GM12891 (cell line): ENCODE measurements around the gene INPP5B.

Experiments
- PAX5 ChIP-seq: IDR thresholded peaks from 2 replicates; pipeline ENCODE4 v1.6.1; 2011; ENCODE audit warnings: low read length, moderate library complexity, mild to moderate bottlenecking; ENCODE audit not compliant: insufficient read depth, severe bottlenecking
- POLR2A ChIP-seq: IDR thresholded peaks from 2 replicates; pipeline ENCODE4 v1.6.1; 2011; ENCODE audit warnings: low read depth, low read length, control low read depth
- POLR2AphosphoS5 ChIP-seq: IDR thresholded peaks from 2 replicates; pipeline ENCODE4 v1.6.1; 2011; ENCODE audit warnings: low read depth, low read length, control low read depth
- SPI1 ChIP-seq: IDR thresholded peaks from 2 replicates; pipeline ENCODE4 v1.6.1; 2011; ENCODE audit warnings: low read depth, low read length, control low read depth
- TAF1 ChIP-seq: IDR thresholded peaks from 2 replicates; pipeline ENCODE4 v1.6.1; 2011; ENCODE audit warnings: low read depth, low read length, control low read depth

- TF ChIP-seq PAX5 (no peak), POLR2A (no peak), TAF1 (no peak), POLR2AphosphoS5 (no peak), SPI1 (no peak)
These were observed 102.3 kb downstream of the INPP5B start for GRCh38 chr1:37844536-37844935.
